ENCODE measurements around the gene C17orf58. TPM values are rescaled to one million over a fixed set of nuclear protein-coding genes. Genes with fewer than 3 reads are reported as not detected.
A peak's percentile ranks its signal among the peaks of the same experiment; 100 is the strongest.
"Not testable (repeated sequence)": the region's sequence is repeated elsewhere in the genome, so short reads cannot be mapped to it uniquely, and the experiment has no call there.

The C17orf58 gene
- total and polyA plus RNA-seq, 2 experiments from 2014 or later, result 30.9 to 35.8 TPM

GRCh38 chr17:67980456-67980855, 15.8 kb downstream of the C17orf58 start:
- H3K4me3 Mint-ChIP-seq, result no peak overlapping the region
- H3K9me2 ChIP-seq (ENCODE audit: insufficient read depth), result no peaks in the 10 kb centered on the region
- TF ChIP-seq STAT1 (IDR thresholded peaks at IDR 0.05; ENCODE audit: unreplicated experiment) (no peak), ZNF462 (CRISPR knock-in tag; IDR thresholded peaks at IDR 0.05) (no peak), ZNF331 (CRISPR knock-in tag; IDR thresholded peaks at IDR 0.05; ENCODE audit: low read depth) (no peak), EZH2 (IDR thresholded peaks at IDR 0.05; ENCODE audit: low read depth, unreplicated experiment) (no peak)
- TF ChIP-seq, protein P1, sequence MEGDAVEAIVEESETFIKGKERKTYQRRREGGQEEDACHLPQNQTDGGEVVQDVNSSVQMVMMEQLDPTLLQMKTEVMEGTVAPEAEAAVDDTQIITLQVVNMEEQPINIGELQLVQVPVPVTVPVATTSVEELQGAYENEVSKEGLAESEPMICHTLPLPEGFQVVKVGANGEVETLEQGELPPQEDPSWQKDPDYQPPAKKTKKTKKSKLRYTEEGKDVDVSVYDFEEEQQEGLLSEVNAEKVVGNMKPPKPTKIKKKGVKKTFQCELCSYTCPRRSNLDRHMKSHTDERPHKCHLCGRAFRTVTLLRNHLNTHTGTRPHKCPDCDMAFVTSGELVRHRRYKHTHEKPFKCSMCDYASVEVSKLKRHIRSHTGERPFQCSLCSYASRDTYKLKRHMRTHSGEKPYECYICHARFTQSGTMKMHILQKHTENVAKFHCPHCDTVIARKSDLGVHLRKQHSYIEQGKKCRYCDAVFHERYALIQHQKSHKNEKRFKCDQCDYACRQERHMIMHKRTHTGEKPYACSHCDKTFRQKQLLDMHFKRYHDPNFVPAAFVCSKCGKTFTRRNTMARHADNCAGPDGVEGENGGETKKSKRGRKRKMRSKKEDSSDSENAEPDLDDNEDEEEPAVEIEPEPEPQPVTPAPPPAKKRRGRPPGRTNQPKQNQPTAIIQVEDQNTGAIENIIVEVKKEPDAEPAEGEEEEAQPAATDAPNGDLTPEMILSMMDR (conservative IDR thresholded peaks at IDR 0.05; ENCODE audit: low read depth in 2 of 2), result no peak
- TF ChIP-seq, protein P2, sequence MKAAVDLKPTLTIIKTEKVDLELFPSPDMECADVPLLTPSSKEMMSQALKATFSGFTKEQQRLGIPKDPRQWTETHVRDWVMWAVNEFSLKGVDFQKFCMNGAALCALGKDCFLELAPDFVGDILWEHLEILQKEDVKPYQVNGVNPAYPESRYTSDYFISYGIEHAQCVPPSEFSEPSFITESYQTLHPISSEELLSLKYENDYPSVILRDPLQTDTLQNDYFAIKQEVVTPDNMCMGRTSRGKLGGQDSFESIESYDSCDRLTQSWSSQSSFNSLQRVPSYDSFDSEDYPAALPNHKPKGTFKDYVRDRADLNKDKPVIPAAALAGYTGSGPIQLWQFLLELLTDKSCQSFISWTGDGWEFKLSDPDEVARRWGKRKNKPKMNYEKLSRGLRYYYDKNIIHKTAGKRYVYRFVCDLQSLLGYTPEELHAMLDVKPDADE (IDR thresholded peaks at IDR 0.05), result no peak
- no peak for DNase-seq (ENCODE audit: low spot score)
- no peak overlapping the region for H2AFZ ChIP-seq
- no peaks in the 10 kb centered on the region for H3K36me3 ChIP-seq (ENCODE audit: insufficient read depth)
- no peaks in the 10 kb centered on the region for H3K27me3 ChIP-seq (ENCODE audit: insufficient read depth)
- no peak for ATAC-seq
- H3F3A ChIP-seq (replicated peaks; ENCODE audit: low read depth), result no peaks in the 10 kb centered on the region
- H3K9me3 Mint-ChIP-seq, result no peaks in the 10 kb centered on the region
- no peak overlapping the region for H3K4me2 ChIP-seq
- peak overlapping the region; percentile 91 for H3K27ac Mint-ChIP-seq
- H3K36me3 Mint-ChIP-seq (ENCODE audit: low read depth), result peaks cover 18% of the 10 kb centered on the region
- H3K79me2 ChIP-seq (replicated peaks; ENCODE audit: insufficient read depth), result no peaks in the 10 kb centered on the region
- no peaks in the 10 kb centered on the region for H4K20me1 ChIP-seq (replicated peaks; ENCODE audit: insufficient read depth)
- peaks cover 14% of the 10 kb centered on the region for H3K4me1 Mint-ChIP-seq
- peaks cover 9% of the 10 kb centered on the region for H3K27me3 Mint-ChIP-seq (ENCODE audit: insufficient read depth, low read depth, poor library complexity)
- H3K27ac ChIP-seq (ENCODE audit: low read depth), result no peak overlapping the region
- H3K4me3 ChIP-seq, result no peak overlapping the region
- peaks cover 7% of the 10 kb centered on the region for H3K4me1 ChIP-seq (ENCODE audit: insufficient read depth)

GRCh38 chr17:67976306-67976705, 20.0 kb downstream of the C17orf58 start:
- H3K9me2 ChIP-seq (ENCODE audit: insufficient read depth); DNase-seq (ENCODE audit: low spot score); H3K4me3 ChIP-seq; H2AFZ ChIP-seq; H3K9me3 Mint-ChIP-seq; H4K20me1 ChIP-seq (replicated peaks; ENCODE audit: insufficient read depth); H3K27me3 ChIP-seq (ENCODE audit: insufficient read depth); H3K36me3 ChIP-seq (ENCODE audit: insufficient read depth); H3K4me3 Mint-ChIP-seq; H3F3A ChIP-seq (replicated peaks; ENCODE audit: low read depth); ATAC-seq: not testable (repeated sequence)
- Mint-ChIP-seq H3K27me3 (ENCODE audit: insufficient read depth, low read depth, poor library complexity) (peaks cover 16% of the 10 kb centered on the region), H3K27ac (peak overlapping the region; percentile 99; the same call in 1 of the 2 replicates), H3K4me1 (peaks cover 32% of the 10 kb centered on the region), H3K36me3 (ENCODE audit: low read depth) (peaks cover 34% of the 10 kb centered on the region)
- Histone ChIP-seq H3K79me2 (replicated peaks; ENCODE audit: insufficient read depth) (peaks cover 21% of the 10 kb centered on the region; the same call in 1 of the 2 replicates), H3K4me2 (0 out of 2 replicates have a peak overlapping the region, but pooled peaks have one; percentile 41), H3K4me1 (ENCODE audit: insufficient read depth) (peaks cover 14% of the 10 kb centered on the region), H3K27ac (ENCODE audit: low read depth) (peak overlapping the region; percentile 90)
